Hepatocyte (in vitro differentiated cells): Measurements from ENCODE around the gene TMEM150B.

Experiments
- EZH2 ChIP-seq: fragments of 200-600 bp; sonication (generic); IDR thresholded peaks from 2 replicates; pipeline ENCODE4 v1.6.1; 2016; ENCODE audit warnings: antibody characterized with exemption, mild to moderate bottlenecking, borderline replicate concordance
- EZH2phosphoT487 ChIP-seq: fragments of 200-600 bp; sonication (generic); IDR thresholded peaks from one replicate; pipeline ENCODE4 v1.6.1; 2018; ENCODE audit warnings: antibody characterized with exemption, mild to moderate bottlenecking, low read depth, moderate library complexity; ENCODE audit not compliant: unreplicated experiment, severe bottlenecking
- TF ChIP-seq, protein P1 (sequence below): fragments of 200-600 bp; sonication (generic); IDR thresholded peaks from 2 replicates; pipeline ENCODE4 v1.5.1; 2016; ENCODE audit warnings: antibody characterized with exemption, mild to moderate bottlenecking; ENCODE audit not compliant: poor library complexity

DNA sequence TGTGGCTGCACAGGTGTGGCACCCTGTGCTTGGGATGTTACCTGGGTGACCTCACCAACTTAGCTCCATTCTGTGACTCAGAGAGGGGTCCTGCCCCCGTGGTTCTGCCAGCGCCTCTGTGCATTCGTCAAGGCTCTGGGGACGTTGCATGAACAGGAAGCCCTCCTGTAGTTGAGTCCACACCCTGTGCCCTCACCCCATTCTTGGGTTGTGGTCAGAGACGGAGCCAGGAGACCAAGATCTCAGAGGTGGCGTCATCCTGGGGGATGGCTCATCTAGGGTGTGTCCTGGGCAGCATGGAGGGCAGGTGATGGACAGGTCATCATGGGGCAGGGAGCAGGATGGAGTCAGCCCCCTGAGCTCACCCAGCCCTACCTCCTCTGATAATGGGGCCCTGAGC is 26.9 kb upstream of the TMEM150B start:
- no peak for TF ChIP-seq EZH2
- TF ChIP-seq EZH2phosphoT487 = no peak
- TF ChIP-seq, protein P1, sequence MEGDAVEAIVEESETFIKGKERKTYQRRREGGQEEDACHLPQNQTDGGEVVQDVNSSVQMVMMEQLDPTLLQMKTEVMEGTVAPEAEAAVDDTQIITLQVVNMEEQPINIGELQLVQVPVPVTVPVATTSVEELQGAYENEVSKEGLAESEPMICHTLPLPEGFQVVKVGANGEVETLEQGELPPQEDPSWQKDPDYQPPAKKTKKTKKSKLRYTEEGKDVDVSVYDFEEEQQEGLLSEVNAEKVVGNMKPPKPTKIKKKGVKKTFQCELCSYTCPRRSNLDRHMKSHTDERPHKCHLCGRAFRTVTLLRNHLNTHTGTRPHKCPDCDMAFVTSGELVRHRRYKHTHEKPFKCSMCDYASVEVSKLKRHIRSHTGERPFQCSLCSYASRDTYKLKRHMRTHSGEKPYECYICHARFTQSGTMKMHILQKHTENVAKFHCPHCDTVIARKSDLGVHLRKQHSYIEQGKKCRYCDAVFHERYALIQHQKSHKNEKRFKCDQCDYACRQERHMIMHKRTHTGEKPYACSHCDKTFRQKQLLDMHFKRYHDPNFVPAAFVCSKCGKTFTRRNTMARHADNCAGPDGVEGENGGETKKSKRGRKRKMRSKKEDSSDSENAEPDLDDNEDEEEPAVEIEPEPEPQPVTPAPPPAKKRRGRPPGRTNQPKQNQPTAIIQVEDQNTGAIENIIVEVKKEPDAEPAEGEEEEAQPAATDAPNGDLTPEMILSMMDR = no peak
